Activated naive CD8-positive, alpha-beta T cell treated with anti-CD3 and anti-CD28 coated beads, Interleukin-2, amount 50 U/mL, for 24 hours (primary cell): ENCODE data around the gene SMOC2.

Experiments used
- ATAC-seq: fragments of 150-1000 bp; cut with Tn5 transposase; one replicate; pipeline ENCODE4 v1.10.0; 2021
- DNase-seq: peaks from one replicate; pipeline ENCODE4 v3.0.0; 2021
- H3K27ac Mint-ChIP-seq: one replicate; pipeline ENCODE4 v1.8.0; 2021; ENCODE audit warnings: mild to moderate bottlenecking, mixed read lengths
- H3K27me3 Mint-ChIP-seq: one replicate; pipeline ENCODE4 v1.8.0; 2021; ENCODE audit warnings: mixed read lengths
- H3K36me3 Mint-ChIP-seq: one replicate; pipeline ENCODE4 v1.8.0; 2021; ENCODE audit warnings: low read depth, mixed read lengths
- H3K4me1 Mint-ChIP-seq: one replicate; pipeline ENCODE4 v1.8.0; 2021; ENCODE audit warnings: mixed read lengths
- H3K4me3 Mint-ChIP-seq: one replicate; pipeline ENCODE4 v1.8.0; 2021; ENCODE audit warnings: mild to moderate bottlenecking, moderate library complexity, mixed read lengths
- H3K9me3 Mint-ChIP-seq: one replicate; pipeline ENCODE4 v1.8.0; 2021; ENCODE audit warnings: mixed read lengths

SMOC2 gene

GRCh38 chr6:168576388-168576787, 135.4 kb downstream of the SMOC2 start:
- H3K4me1 Mint-ChIP-seq, result no peaks in the 10 kb centered on the region
- H3K27ac Mint-ChIP-seq, result no peak overlapping the region
- no peaks in the 10 kb centered on the region for H3K27me3 Mint-ChIP-seq
- ATAC-seq, result no peak
- no peak for DNase-seq
- no peaks in the 10 kb centered on the region for H3K9me3 Mint-ChIP-seq
- H3K36me3 Mint-ChIP-seq, result no peaks in the 10 kb centered on the region
- no peak overlapping the region for H3K4me3 Mint-ChIP-seq

GRCh38 chr6:168577496-168577895, 136.5 kb downstream of the SMOC2 start:
- Mint-ChIP-seq H3K36me3 (no peaks in the 10 kb centered on the region), H3K27ac (no peak overlapping the region), H3K9me3 (no peaks in the 10 kb centered on the region), H3K4me3 (no peak overlapping the region), H3K4me1 (no peaks in the 10 kb centered on the region), H3K27me3 (peaks cover 2% of the 10 kb centered on the region)
- ATAC-seq, result no peak
- DNase-seq, result no peak

GRCh38 chr6:168578036-168578435, 137.1 kb downstream of the SMOC2 start:
- H3K27me3 Mint-ChIP-seq, result peaks cover 2% of the 10 kb centered on the region
- H3K9me3 Mint-ChIP-seq, result no peaks in the 10 kb centered on the region
- no peak overlapping the region for H3K27ac Mint-ChIP-seq
- DNase-seq, result no peak
- H3K36me3 Mint-ChIP-seq, result no peaks in the 10 kb centered on the region
- no peak overlapping the region for H3K4me3 Mint-ChIP-seq
- no peak for ATAC-seq
- H3K4me1 Mint-ChIP-seq, result no peaks in the 10 kb centered on the region

- Mint-ChIP-seq H3K27ac (no peak overlapping the region), H3K36me3 (no peaks in the 10 kb centered on the region), H3K4me1 (no peaks in the 10 kb centered on the region), H3K9me3 (no peaks in the 10 kb centered on the region), H3K4me3 (no peak overlapping the region), H3K27me3 (peaks cover 4% of the 10 kb centered on the region)
- DNase-seq (no peak), ATAC-seq (no peak)
These were observed 140.3 kb downstream of the SMOC2 start for GRCh38 chr6:168581236-168581635.

- H3K27me3 Mint-ChIP-seq, result peaks cover 4% of the 10 kb centered on the region
- no peaks in the 10 kb centered on the region for H3K36me3 Mint-ChIP-seq
- DNase-seq (no peak), ATAC-seq (no peak)
- no peaks in the 10 kb centered on the region for H3K9me3 Mint-ChIP-seq
- H3K4me1 Mint-ChIP-seq, result no peaks in the 10 kb centered on the region
- H3K4me3 Mint-ChIP-seq, result no peak overlapping the region
- no peak overlapping the region for H3K27ac Mint-ChIP-seq
These were observed 140.7 kb downstream of the SMOC2 start for GRCh38 chr6:168581706-168582105.

- Mint-ChIP-seq H3K9me3 (no peaks in the 10 kb centered on the region), H3K36me3 (no peaks in the 10 kb centered on the region), H3K27me3 (peaks cover 4% of the 10 kb centered on the region), H3K27ac (no peak overlapping the region), H3K4me3 (no peak overlapping the region), H3K4me1 (no peaks in the 10 kb centered on the region)
- ATAC-seq (no peak), DNase-seq (no peak)
These were observed 141.6 kb downstream of the SMOC2 start for GRCh38 chr6:168582571-168582981.

GRCh38 chr6:168583126-168583525, 142.1 kb downstream of the SMOC2 start:
- Mint-ChIP-seq H3K4me3 (no peak overlapping the region), H3K4me1 (no peaks in the 10 kb centered on the region), H3K27ac (no peak overlapping the region), H3K36me3 (no peaks in the 10 kb centered on the region), H3K27me3 (peaks cover 4% of the 10 kb centered on the region), H3K9me3 (no peaks in the 10 kb centered on the region)
- ATAC-seq (no peak), DNase-seq (no peak)

GRCh38 chr6:168583821-168584220, 142.8 kb downstream of the SMOC2 start:
- no peak overlapping the region for H3K4me3 Mint-ChIP-seq
- peaks cover 4% of the 10 kb centered on the region for H3K27me3 Mint-ChIP-seq
- no peaks in the 10 kb centered on the region for H3K9me3 Mint-ChIP-seq
- no peaks in the 10 kb centered on the region for H3K4me1 Mint-ChIP-seq
- H3K36me3 Mint-ChIP-seq, result no peaks in the 10 kb centered on the region
- ATAC-seq, result no peak
- H3K27ac Mint-ChIP-seq, result no peak overlapping the region
- DNase-seq, result no peak

- H3K27me3 Mint-ChIP-seq, result peaks cover 4% of the 10 kb centered on the region
- no peaks in the 10 kb centered on the region for H3K36me3 Mint-ChIP-seq
- H3K4me3 Mint-ChIP-seq, result no peak overlapping the region
- DNase-seq (no peak), ATAC-seq (no peak)
- H3K27ac Mint-ChIP-seq, result no peak overlapping the region
- H3K9me3 Mint-ChIP-seq, result no peaks in the 10 kb centered on the region
- H3K4me1 Mint-ChIP-seq, result no peaks in the 10 kb centered on the region
These were observed 143.3 kb downstream of the SMOC2 start for GRCh38 chr6:168584249-168584648.

GRCh38 chr6:168584671-168585070, 143.7 kb downstream of the SMOC2 start:
- Mint-ChIP-seq H3K4me3 (no peak overlapping the region), H3K27ac (no peak overlapping the region), H3K36me3 (no peaks in the 10 kb centered on the region), H3K27me3 (peaks cover 4% of the 10 kb centered on the region), H3K4me1 (no peaks in the 10 kb centered on the region), H3K9me3 (no peaks in the 10 kb centered on the region)
- no peak for ATAC-seq
- no peak for DNase-seq

GRCh38 chr6:168585441-168585840, 144.5 kb downstream of the SMOC2 start:
- no peak overlapping the region for H3K4me3 Mint-ChIP-seq
- no peaks in the 10 kb centered on the region for H3K4me1 Mint-ChIP-seq
- H3K27ac Mint-ChIP-seq, result no peak overlapping the region
- peaks cover 4% of the 10 kb centered on the region for H3K27me3 Mint-ChIP-seq
- H3K9me3 Mint-ChIP-seq, result no peaks in the 10 kb centered on the region
- H3K36me3 Mint-ChIP-seq, result no peaks in the 10 kb centered on the region
- DNase-seq (no peak), ATAC-seq (no peak)

GRCh38 chr6:168589275-168589674, 148.3 kb downstream of the SMOC2 start:
- no peak for ATAC-seq

GRCh38 chr6:168590406-168590805, 149.4 kb downstream of the SMOC2 start:
- Mint-ChIP-seq H3K9me3 (no peaks in the 10 kb centered on the region), H3K36me3 (no peaks in the 10 kb centered on the region), H3K4me3 (no peak overlapping the region), H3K4me1 (no peaks in the 10 kb centered on the region), H3K27me3 (no peaks in the 10 kb centered on the region), H3K27ac (no peak overlapping the region)
- DNase-seq (no peak), ATAC-seq (no peak)

More at GRCh38 chr6:168589275-168589674, 148.3 kb downstream of the SMOC2 start:
- no peaks in the 10 kb centered on the region for H3K36me3 Mint-ChIP-seq
- H3K4me1 Mint-ChIP-seq, result no peaks in the 10 kb centered on the region
- H3K27me3 Mint-ChIP-seq, result no peaks in the 10 kb centered on the region
- no peaks in the 10 kb centered on the region for H3K9me3 Mint-ChIP-seq
- DNase-seq, result no peak
- H3K4me3 Mint-ChIP-seq, result no peak overlapping the region
- no peak overlapping the region for H3K27ac Mint-ChIP-seq

GRCh38 chr6:168596344-168596743, 155.4 kb downstream of the SMOC2 start:
- Mint-ChIP-seq H3K9me3 (no peaks in the 10 kb centered on the region), H3K27me3 (no peaks in the 10 kb centered on the region), H3K4me1 (no peaks in the 10 kb centered on the region), H3K4me3 (no peak overlapping the region), H3K36me3 (no peaks in the 10 kb centered on the region), H3K27ac (no peak overlapping the region)
- ATAC-seq, result no peak
- DNase-seq, result no peak

GRCh38 chr6:168597471-168597875, 156.5 kb downstream of the SMOC2 start:
- Mint-ChIP-seq H3K27me3 (peaks cover 2% of the 10 kb centered on the region), H3K36me3 (no peaks in the 10 kb centered on the region), H3K9me3 (no peaks in the 10 kb centered on the region), H3K27ac (no peak overlapping the region), H3K4me3 (no peak overlapping the region), H3K4me1 (no peaks in the 10 kb centered on the region)
- no peak for ATAC-seq
- DNase-seq, result no peak
